Esophagus (tissue), 2 donors: Measurements from ENCODE around the gene TNFSF4. TPM values are rescaled to one million over a fixed set of nuclear protein-coding genes. Genes with fewer than 3 reads are reported as not detected.
"Not testable (repeated sequence)": the region's sequence is repeated elsewhere in the genome, so short reads cannot be mapped to it uniquely, and the experiment has no call there.

ENCODE experiments used
- H3K27ac ChIP-seq, 2 donors: one replicate each; pipeline ENCODE4 v1.5.1; 2013; ENCODE audit warnings: low read depth in 2 of 2, mild to moderate bottlenecking in 2 of 2, inconsistent platforms in 1 of 2, low read length in 1 of 2, moderate library complexity in 1 of 2
- H3K27me3 ChIP-seq, 2 donors: one replicate each; pipeline ENCODE4 v1.6.1; 2013; ENCODE audit warnings: low read length in 2 of 2, control low read depth in 1 of 2, mild to moderate bottlenecking in 1 of 2; ENCODE audit not compliant: insufficient read depth in 2 of 2, control insufficient read depth in 1 of 2
- H3K36me3 ChIP-seq, 2 donors: one replicate each; pipeline ENCODE4 v1.6.1; 2013; ENCODE audit warnings: low read length in 1 of 2; ENCODE audit not compliant: control insufficient read depth in 2 of 2, insufficient read depth in 2 of 2
- H3K4me1 ChIP-seq, 2 donors: one replicate each; pipeline ENCODE4 v1.6.1; 2013; ENCODE audit warnings: low read length in 1 of 2; ENCODE audit not compliant: control insufficient read depth in 2 of 2, insufficient read depth in 2 of 2
- H3K4me3 ChIP-seq, 2 donors: one replicate each; pipeline ENCODE4 v1.5.1; 2013; ENCODE audit warnings: low read length in 2 of 2, mild to moderate bottlenecking in 2 of 2, low read depth in 1 of 2, moderate library complexity in 1 of 2
- H3K9me3 ChIP-seq, 2 donors: one replicate each; pipeline ENCODE4 v1.6.1; 2013; ENCODE audit warnings: mild to moderate bottlenecking in 2 of 2, low read depth in 1 of 2, low read length in 1 of 2, moderate library complexity in 1 of 2; ENCODE audit not compliant: control insufficient read depth in 2 of 2, insufficient read depth in 1 of 2
- WGBS, 2 donors: extraction: QIAGEN DNeasy Blood & Tissue Kit; methylation state at CpG; one replicate each; pipeline ENCODE4 v1.1.7; 2013; 5-methylcytosine and 5-hydroxymethylcytosine counted together
- polyA plus RNA-seq, 2 donors: library from polyadenylated mRNA; stranded (reverse); fragments of 200-250 nt; gene quantifications; one replicate each; pipeline ENCODE4 v1.2.3, GENCODE V29; 2013
- donor health status: healthy with polysubstance abuse.
- donor health status: Bipolar disorder and iron deficiency.

Gene TNFSF4
- polyA plus RNA-seq, 2 donors: 0.08 to 0.16 TPM

- H3K36me3 ChIP-seq: no peaks in the 10 kb centered on the region
- no peak overlapping the region for H3K4me3 ChIP-seq
- WGBS, 2 donors: 84 to 89% methylated on average over 2 of the region's 2 CpGs
- H3K27me3 ChIP-seq: no peaks in the 10 kb centered on the region
- peaks cover 0 to 10% of the 10 kb centered on the region in 2 donors for H3K9me3 ChIP-seq
- no peaks in the 10 kb centered on the region for H3K4me1 ChIP-seq
- H3K27ac ChIP-seq: no peak overlapping the region
Measured at GRCh38 chr1:173239058-173239457, 31.9 kb upstream of the TNFSF4 start.

GRCh38 chr1:173234899-173235298, 27.8 kb upstream of the TNFSF4 start:
- 91 to 93% methylated on average over 4 of the region's 4 CpGs for WGBS, 2 donors
- no peaks in the 10 kb centered on the region for H3K9me3 ChIP-seq

DNA sequence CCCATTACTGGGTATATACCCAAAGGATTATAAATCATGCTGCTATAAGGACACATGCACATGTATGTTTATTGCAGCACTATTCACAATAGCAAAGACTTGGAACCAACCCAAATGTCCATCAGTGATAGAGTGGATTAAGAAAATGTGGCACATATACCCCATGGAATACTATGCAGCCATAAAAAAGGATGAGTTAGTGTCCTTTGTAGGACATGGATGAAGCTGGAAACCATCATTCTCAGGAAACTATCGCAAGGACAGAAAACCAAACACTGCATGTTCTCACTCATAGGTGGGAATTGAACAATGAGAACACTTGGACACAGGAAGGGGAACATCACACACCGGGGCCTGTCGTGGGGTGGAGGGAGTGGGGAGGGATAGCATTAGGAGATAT, 27.3 kb upstream of the TNFSF4 start:
- H3K36me3 ChIP-seq, H3K4me1 ChIP-seq, H3K9me3 ChIP-seq, H3K4me3 ChIP-seq, H3K27me3 ChIP-seq, H3K27ac ChIP-seq: not testable (repeated sequence)
- 93 to 97% methylated on average over 1 of the region's 3 CpGs for WGBS, 2 donors

More at GRCh38 chr1:173234899-173235298, 27.8 kb upstream of the TNFSF4 start:
- no peaks in the 10 kb centered on the region for H3K4me1 ChIP-seq
- H3K36me3 ChIP-seq: no peaks in the 10 kb centered on the region
- no peaks in the 10 kb centered on the region for H3K27me3 ChIP-seq
- H3K4me3 ChIP-seq: no peak overlapping the region
- no peak overlapping the region for H3K27ac ChIP-seq

- H3K27me3 ChIP-seq, H3K4me3 ChIP-seq, H3K4me1 ChIP-seq, H3K9me3 ChIP-seq, H3K36me3 ChIP-seq, H3K27ac ChIP-seq: not testable (repeated sequence)
- WGBS, 2 donors: 94 to 97% methylated on average over 3 of the region's 3 CpGs
Measured at GRCh38 chr1:173229031-173229430, 21.9 kb upstream of the TNFSF4 start.

DNA sequence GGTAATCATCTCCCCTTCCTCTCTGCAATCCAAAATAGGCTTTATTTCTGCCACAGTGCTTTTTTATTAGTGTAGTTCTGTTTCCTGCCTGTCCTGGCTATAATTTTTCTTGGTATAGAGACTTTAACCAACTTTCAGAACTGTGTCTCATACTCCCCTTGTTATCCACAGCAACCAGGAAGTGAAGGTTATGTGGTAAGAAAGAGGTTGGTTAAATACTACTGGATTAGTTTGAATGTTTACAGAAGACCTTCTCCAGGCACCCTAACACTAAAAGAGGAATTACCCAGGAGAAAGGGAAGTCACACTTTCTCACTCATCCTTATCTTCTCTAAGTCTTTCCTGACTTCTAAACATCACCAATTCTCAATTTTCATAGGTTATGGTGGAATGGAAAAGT, 17.8 kb upstream of the TNFSF4 start:
- Histone ChIP-seq H3K9me3 (no peaks in the 10 kb centered on the region), H3K4me1 (no peaks in the 10 kb centered on the region), H3K27ac (no peak overlapping the region), H3K36me3 (no peaks in the 10 kb centered on the region), H3K4me3 (no peak overlapping the region), H3K27me3 (no peaks in the 10 kb centered on the region)

DNA sequence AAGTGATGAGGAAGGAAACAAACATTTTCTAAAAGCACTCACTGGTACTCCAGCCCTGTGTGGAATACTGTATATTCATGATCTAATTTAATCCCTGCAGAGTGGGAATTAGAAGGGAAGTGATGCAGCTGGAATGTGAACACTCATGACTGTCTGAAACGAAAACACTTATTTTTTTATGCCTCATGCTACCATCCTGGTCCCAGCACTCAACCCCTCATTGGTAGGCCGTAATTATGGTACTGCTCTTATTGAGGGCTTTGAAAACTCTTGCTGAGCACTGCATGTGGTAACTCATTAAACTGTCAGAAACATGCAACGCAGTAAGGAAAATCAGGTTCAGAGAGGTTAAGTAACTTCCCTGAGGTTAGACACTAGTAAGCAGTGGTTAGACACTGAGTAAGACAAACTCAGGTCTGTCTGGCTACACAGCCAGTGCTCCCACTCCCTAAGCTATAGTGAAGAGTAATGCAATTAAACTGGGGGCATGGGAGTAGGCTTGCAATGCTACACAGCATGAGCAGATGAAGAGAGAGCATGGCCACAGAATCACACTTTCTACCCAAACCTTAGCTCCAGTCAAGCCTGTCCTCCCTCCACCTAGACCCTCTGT, 17.3 kb upstream of the TNFSF4 start:
- WGBS, 2 donors: 83 to 87% methylated on average over 3 of the region's 3 CpGs
- H3K27ac ChIP-seq: no peak overlapping the region
- no peak overlapping the region for H3K4me3 ChIP-seq
- H3K9me3 ChIP-seq: no peaks in the 10 kb centered on the region
- H3K27me3 ChIP-seq: no peaks in the 10 kb centered on the region
- H3K4me1 ChIP-seq: no peaks in the 10 kb centered on the region
- no peaks in the 10 kb centered on the region for H3K36me3 ChIP-seq

DNA sequence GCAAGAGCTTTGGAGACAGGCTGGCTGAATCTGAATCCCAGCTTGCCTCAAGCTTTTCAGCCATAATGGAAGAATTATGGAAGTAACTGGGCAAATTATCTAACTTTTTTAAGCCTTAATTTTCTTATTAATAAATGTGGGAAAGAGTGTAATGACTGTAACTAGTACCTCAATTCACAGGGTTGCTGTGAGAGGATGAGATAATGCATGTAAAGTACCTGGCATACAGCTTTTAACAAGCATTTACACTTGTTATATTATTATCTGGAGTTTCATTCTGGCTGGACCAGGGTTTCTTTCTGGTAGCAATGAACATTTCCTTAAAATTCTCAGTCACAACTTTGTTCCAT, 15.9 kb upstream of the TNFSF4 start:
- no peaks in the 10 kb centered on the region for H3K9me3 ChIP-seq
- no peaks in the 10 kb centered on the region for H3K4me1 ChIP-seq
- no peaks in the 10 kb centered on the region for H3K36me3 ChIP-seq
- no peak overlapping the region for H3K27ac ChIP-seq
- no peak overlapping the region for H3K4me3 ChIP-seq
- H3K27me3 ChIP-seq: no peaks in the 10 kb centered on the region

DNA sequence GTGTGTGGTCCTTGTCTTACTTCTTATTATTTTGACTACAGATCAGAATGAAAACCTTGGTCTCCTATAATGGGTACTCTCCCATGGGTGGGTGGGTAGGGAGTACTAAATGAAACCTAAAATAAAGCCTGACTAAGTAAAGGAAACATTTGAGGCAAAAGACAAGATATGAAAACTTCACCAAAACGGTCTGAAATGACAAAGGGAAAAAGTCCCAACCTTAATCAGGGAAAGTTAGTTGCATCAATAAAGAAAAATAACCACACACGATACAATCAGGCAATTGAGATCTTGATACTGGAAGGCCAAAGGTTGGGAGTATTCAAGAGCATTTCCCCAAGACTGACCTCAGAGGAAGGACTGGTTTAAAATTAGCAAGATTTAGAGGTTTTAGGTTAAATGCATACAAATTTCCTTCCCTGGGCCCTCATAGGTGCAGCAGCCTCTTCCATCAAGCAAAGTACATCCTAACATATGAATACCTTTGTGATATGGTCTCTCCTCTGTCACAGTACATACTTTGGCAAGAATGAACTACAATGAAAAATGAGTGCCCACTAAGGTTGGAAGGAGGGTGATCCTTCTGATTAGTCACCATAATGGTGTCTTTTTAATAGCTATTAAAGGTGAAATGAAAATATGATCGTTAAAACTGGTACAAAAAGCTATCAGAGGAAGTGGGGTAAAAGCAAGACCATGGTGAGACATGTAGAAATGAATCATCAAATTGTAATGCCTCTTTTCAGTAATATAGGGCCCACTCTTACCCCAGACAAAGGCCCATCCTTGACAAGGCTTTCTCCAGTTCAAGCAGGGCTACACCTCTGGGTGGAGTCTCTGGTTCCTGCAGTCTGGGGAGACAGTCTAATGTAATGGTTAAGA, 15.3 kb upstream of the TNFSF4 start:
- WGBS, 2 donors: 58% methylated on average over 3 of the region's 3 CpGs
- no peaks in the 10 kb centered on the region for H3K4me1 ChIP-seq
- no peaks in the 10 kb centered on the region for H3K9me3 ChIP-seq
- H3K4me3 ChIP-seq: no peak overlapping the region
- no peak overlapping the region for H3K27ac ChIP-seq
- H3K27me3 ChIP-seq: no peaks in the 10 kb centered on the region
- H3K36me3 ChIP-seq: no peaks in the 10 kb centered on the region

DNA sequence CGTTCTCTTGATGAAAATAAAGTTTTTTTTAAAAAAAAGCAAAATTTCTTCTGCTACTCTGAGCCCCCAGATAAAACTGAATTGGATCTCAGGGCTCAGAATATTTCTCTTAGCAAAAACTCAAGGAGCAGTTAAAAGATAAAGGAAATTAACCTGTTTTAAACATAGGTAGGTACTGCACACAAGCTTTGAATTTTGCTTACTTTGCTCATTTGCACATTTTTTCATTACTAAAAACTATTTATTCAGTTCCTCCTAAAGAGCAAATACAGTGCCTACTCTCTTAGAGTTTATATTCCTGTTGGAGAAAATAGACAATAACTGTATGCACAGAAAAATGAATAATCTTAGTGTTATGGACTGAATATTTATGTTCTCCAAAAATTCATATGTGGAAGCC, 13.0 kb upstream of the TNFSF4 start:
- Histone ChIP-seq H3K4me1 (no peaks in the 10 kb centered on the region), H3K27me3 (no peaks in the 10 kb centered on the region)
- WGBS, 2 donors: 93 to 95% methylated on average over 1 of the region's 1 CpG

GRCh38 chr1:173213665-173214064, 6.5 kb upstream of the TNFSF4 start:
- Histone ChIP-seq H3K4me1 (peaks cover 0 to 3% of the 10 kb centered on the region in 2 donors), H3K27ac (no peak overlapping the region), H3K27me3 (no peaks in the 10 kb centered on the region), H3K9me3 (no peaks in the 10 kb centered on the region), H3K36me3 (no peaks in the 10 kb centered on the region), H3K4me3 (no peak overlapping the region)
- WGBS, 2 donors: 98 to 100% methylated on average over 1 of the region's 1 CpG

More for the DNA sequence above, 13.0 kb upstream of the TNFSF4 start:
- Histone ChIP-seq H3K4me3 (no peak overlapping the region), H3K9me3 (no peaks in the 10 kb centered on the region), H3K27ac (no peak overlapping the region), H3K36me3 (no peaks in the 10 kb centered on the region)
